ENCODE data around the gene TPST1.
"Not testable (repeated sequence)": the region's sequence is repeated elsewhere in the genome, so short reads cannot be mapped to it uniquely, and the experiment has no call there.

The TPST1 gene

GRCh38 chr7:66379542-66380160 lies 174.5 kb downstream of the TPST1 start:
- TF ChIP-seq CTCF (IDR thresholded peaks at IDR 0.05) = no peak
- Histone ChIP-seq H3K27me3 (no peaks in the 10 kb centered on the region), H3K27ac (no peak overlapping the region), H3K9me3 (no peaks in the 10 kb centered on the region), H3K4me3 (ENCODE audit: low read depth in 1 of 2, low read length in 1 of 2) (no peak overlapping the region), H3K36me3 (no peaks in the 10 kb centered on the region), H3K4me1 (ENCODE audit: control insufficient read depth in 1 of 2, insufficient read depth in 1 of 2, low read depth in 1 of 2, low read length in 1 of 2) (peaks cover 7 to 10% of the 10 kb centered on the region in 2 experiments)

- no peak for TF ChIP-seq CTCF (IDR thresholded peaks at IDR 0.05)
- Histone ChIP-seq H3K4me3 (ENCODE audit: low read depth in 1 of 2, low read length in 1 of 2) (no peak overlapping the region), H3K4me1 (ENCODE audit: control insufficient read depth in 1 of 2, insufficient read depth in 1 of 2, low read depth in 1 of 2, low read length in 1 of 2) (peaks cover 7 to 9% of the 10 kb centered on the region in 2 experiments), H3K27ac (no peak overlapping the region), H3K9me3 (no peaks in the 10 kb centered on the region), H3K36me3 (no peaks in the 10 kb centered on the region), H3K27me3 (no peaks in the 10 kb centered on the region)
Measured at GRCh38 chr7:66380272-66380888, 175.2 kb downstream of the TPST1 start.

- H3K9me3 ChIP-seq; H3K36me3 ChIP-seq; H3K4me3 ChIP-seq (ENCODE audit: low read depth in 1 of 2, low read length in 1 of 2); H3K4me1 ChIP-seq (ENCODE audit: control insufficient read depth in 1 of 2, insufficient read depth in 1 of 2, low read depth in 1 of 2, low read length in 1 of 2); H3K27me3 ChIP-seq: not testable (repeated sequence)
- peak overlapping the region; percentile 54 for H3K27ac ChIP-seq
Measured at GRCh38 chr7:66382182-66382923, 177.2 kb downstream of the TPST1 start.

GRCh38 chr7:66385191-66385905 lies 180.2 kb downstream of the TPST1 start:
- not testable (repeated sequence) for H3K36me3 ChIP-seq; H3K4me1 ChIP-seq (ENCODE audit: control insufficient read depth in 1 of 2, insufficient read depth in 1 of 2, low read depth in 1 of 2, low read length in 1 of 2); H3K4me3 ChIP-seq (ENCODE audit: low read depth in 1 of 2, low read length in 1 of 2); H3K9me3 ChIP-seq; H3K27me3 ChIP-seq; H3K27ac ChIP-seq

- H3K27ac ChIP-seq; H3K27me3 ChIP-seq; H3K4me1 ChIP-seq (ENCODE audit: control insufficient read depth in 1 of 2, insufficient read depth in 1 of 2, low read depth in 1 of 2, low read length in 1 of 2); H3K9me3 ChIP-seq; H3K4me3 ChIP-seq (ENCODE audit: low read depth in 1 of 2, low read length in 1 of 2); H3K36me3 ChIP-seq: not testable (repeated sequence)
Measured at GRCh38 chr7:66395128-66395571, 190.0 kb downstream of the TPST1 start.

GRCh38 chr7:66396052-66396451 lies 190.9 kb downstream of the TPST1 start:
- H3K9me3 ChIP-seq; H3K27ac ChIP-seq; H3K36me3 ChIP-seq; H3K27me3 ChIP-seq; H3K4me3 ChIP-seq (ENCODE audit: low read depth in 1 of 2, low read length in 1 of 2); H3K4me1 ChIP-seq (ENCODE audit: control insufficient read depth in 1 of 2, insufficient read depth in 1 of 2, low read depth in 1 of 2, low read length in 1 of 2): not testable (repeated sequence)

- not testable (repeated sequence) for H3K9me3 ChIP-seq; H3K4me1 ChIP-seq (ENCODE audit: control insufficient read depth in 1 of 2, insufficient read depth in 1 of 2, low read depth in 1 of 2, low read length in 1 of 2); H3K4me3 ChIP-seq (ENCODE audit: low read depth in 1 of 2, low read length in 1 of 2); H3K27ac ChIP-seq; H3K36me3 ChIP-seq; H3K27me3 ChIP-seq
Measured at GRCh38 chr7:66398841-66399240, 193.7 kb downstream of the TPST1 start.
